AG09309 (cell line): ENCODE data around the gene SLC4A4.

ENCODE experiments used
- DNase-seq: peaks from one replicate; pipeline ENCODE4 v3.0.0-alpha.2; 2010; ENCODE audit warnings: low read depth
- H3K4me3 ChIP-seq: 2 replicates; pipeline ENCODE4 v1.5.1; 2011; ENCODE audit warnings: mild to moderate bottlenecking, low read depth, low read length, moderate library complexity; ENCODE audit not compliant: control insufficient read depth
- TF ChIP-seq, protein P1 (sequence below): IDR thresholded peaks from 2 replicates; pipeline ENCODE4 v1.5.1; 2011; ENCODE audit warnings: mild to moderate bottlenecking, low read depth, low read length, inconsistent platforms; ENCODE audit not compliant: insufficient read depth, control insufficient read depth; ENCODE audit errors: missing control alignments

SLC4A4 gene

DNA sequence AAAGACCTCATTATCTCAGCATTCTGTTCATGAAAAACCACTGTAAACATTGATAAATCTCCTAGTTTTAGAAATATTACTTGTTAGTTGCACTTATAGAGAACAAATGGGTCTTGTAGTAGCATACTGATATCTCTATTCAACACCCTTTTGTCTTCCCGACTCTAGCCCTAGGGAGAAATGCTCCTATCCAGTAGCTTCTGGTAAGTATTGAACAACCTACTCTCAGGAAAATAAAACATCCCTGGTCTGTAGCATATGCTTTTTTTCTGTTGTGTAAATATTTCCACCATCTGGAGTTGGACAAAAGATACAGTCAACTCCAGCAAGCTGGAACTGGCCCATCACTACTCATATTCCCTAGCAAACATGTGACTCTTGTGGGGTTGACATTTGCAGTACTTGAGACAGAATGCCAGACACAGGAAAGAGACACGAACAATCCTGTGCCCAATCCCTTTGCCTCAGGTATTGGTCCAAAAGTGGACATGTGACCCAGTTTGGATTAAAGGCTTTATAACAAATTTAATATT, 256.8 kb downstream of the SLC4A4 start:
- DNase-seq: no peak
- H3K4me3 ChIP-seq: no peak overlapping the region
- TF ChIP-seq, protein P1, sequence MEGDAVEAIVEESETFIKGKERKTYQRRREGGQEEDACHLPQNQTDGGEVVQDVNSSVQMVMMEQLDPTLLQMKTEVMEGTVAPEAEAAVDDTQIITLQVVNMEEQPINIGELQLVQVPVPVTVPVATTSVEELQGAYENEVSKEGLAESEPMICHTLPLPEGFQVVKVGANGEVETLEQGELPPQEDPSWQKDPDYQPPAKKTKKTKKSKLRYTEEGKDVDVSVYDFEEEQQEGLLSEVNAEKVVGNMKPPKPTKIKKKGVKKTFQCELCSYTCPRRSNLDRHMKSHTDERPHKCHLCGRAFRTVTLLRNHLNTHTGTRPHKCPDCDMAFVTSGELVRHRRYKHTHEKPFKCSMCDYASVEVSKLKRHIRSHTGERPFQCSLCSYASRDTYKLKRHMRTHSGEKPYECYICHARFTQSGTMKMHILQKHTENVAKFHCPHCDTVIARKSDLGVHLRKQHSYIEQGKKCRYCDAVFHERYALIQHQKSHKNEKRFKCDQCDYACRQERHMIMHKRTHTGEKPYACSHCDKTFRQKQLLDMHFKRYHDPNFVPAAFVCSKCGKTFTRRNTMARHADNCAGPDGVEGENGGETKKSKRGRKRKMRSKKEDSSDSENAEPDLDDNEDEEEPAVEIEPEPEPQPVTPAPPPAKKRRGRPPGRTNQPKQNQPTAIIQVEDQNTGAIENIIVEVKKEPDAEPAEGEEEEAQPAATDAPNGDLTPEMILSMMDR: no peak

DNA sequence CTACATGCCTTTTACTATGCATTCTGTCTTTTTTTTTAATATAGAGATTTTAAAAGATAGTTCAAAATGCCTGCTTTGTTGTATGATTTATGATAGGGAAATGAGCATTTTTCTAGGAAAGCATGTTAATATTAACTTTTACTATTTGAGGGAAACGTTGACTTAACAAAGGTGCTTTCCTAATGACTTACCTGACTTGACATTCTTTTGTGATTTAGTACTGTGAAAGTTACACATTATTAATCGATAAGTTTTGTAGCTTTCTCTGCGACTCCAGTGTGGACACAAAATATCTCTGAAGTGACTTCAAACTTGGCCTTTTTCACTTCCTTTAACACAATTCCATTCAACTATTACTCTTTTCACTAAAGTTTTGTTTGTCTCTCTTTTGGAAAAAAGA, 260.8 kb downstream of the SLC4A4 start:
- TF ChIP-seq, protein P1: no peak
- no peak overlapping the region for H3K4me3 ChIP-seq
- DNase-seq: no peak

DNA sequence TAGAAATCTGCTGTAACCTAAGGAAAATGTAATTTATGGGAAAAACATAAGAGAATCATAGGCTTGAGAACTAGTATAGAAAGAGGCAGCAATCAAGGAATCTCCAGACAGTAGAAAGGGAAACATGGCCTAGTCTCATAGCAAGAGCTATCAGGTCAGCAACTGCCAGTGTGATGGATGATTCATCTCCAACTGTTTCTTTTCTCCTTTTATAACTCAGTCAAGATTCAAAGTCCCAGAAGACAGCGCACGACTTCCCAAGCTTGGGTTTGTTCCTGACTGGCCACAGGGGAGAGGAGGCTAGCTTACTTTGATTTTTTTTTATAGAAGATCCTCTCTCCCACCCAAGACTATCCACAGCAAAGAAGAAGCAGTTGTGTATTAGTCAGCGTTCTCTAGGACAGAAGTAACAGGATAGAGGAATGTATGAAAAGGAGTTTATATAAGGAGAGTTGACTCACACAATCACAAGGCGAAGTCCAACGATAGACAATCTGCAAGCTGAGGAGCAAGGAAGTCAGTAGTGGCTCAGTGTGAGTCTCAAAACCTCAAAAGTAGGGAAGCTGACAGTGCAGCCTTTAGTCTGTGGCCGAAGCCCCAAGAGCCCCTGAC, 263.6 kb downstream of the SLC4A4 start:
- no peak for DNase-seq

DNA sequence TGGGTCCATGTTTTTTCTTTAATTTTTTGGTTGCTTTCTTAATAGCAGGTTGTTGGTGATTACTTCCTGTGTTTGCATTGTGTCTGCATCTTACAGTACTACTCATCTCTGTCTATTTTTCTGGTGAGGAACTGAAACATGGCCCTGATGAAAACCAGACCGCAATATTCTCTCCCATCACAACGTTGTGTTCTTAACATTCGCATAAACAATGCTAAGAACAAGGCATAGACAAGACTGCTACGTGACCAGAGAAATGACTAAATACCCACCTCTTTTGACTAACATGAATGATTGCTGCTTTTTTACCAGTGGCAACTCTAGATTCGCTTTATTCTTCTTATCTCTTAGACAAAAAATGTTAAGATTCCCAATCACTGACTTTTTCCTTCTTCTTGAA, 266.0 kb downstream of the SLC4A4 start:
- TF ChIP-seq, protein P1: no peak

More for the DNA sequence above, 263.6 kb downstream of the SLC4A4 start:
- TF ChIP-seq, protein P1: no peak
- H3K4me3 ChIP-seq: no peak overlapping the region

DNA sequence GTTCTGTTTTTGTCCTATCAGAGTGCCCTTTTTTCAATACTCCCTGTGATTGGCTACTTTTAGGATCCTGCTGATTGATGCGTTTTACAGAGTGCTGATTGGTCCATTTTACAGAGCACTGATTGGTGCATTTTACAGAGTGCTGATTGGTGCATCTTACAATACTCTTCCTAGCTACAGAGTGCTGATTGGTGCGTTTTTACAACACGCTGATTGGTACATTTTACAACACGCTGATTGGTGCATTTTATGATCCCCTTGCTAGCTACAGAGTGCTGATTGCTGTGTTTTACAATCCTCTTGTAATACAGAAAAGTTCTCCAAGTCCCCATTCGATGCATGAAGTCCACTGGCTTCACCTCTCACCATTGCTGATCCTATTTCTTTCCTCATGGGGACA, 268.3 kb downstream of the SLC4A4 start:
- no peak for DNase-seq
- TF ChIP-seq, protein P1: no peak
- H3K4me3 ChIP-seq: no peak overlapping the region

More for the DNA sequence above, 266.0 kb downstream of the SLC4A4 start:
- DNase-seq: no peak
- no peak overlapping the region for H3K4me3 ChIP-seq

DNA sequence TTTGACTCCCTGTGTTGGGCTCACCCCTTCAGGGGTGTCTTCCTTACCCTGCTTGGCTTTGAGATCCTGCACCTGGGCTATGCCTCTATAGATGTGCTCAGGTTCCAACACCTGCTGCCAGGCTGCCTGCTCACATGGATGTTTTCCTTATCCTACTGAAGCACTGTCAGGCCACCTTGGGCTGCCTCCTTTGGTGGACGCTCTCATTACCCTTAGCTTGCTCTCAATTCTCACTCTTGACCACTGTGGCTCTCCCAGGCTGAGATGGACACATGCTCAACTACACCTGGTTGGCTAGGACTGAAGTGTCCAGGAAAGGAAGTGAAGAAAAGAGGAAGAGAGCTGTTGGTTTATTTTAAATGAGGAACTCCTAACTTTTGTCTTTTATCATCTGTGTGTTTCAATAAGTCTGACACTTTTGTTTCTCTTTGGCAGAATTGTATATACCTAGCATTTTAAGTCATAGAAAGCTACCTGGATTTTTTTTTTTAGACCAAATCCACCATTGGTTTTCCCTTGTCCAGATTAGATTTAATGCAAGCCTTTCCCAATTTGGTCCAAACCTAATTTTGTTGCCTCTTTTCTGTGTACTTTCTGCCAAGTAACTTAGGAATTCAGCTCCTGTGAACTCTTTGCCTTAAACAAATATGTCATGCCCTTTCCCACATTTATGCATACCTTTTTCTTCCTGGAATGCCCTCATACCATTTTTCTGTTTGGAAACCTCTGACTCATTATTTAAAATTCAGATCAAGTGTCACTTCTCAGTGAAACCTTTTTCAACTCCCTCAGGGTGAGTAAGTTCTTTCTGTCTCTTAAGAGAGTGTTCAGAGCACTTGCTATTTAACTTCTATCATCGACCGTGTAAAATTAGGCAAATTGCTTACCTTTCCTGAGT, 269.2 kb downstream of the SLC4A4 start:
- DNase-seq: no peak
- H3K4me3 ChIP-seq: no peak overlapping the region
- TF ChIP-seq, protein P1: no peak
